HepG2 (cell line): Measurements from ENCODE around the gene BCLAF1. TPM values are rescaled to one million over a fixed set of nuclear protein-coding genes. Genes with fewer than 3 reads are reported as not detected.

Experiments used
- CREB3 ChIP-seq: sonication (generic); formaldehyde crosslinking; IDR thresholded peaks from 2 replicates; pipeline ENCODE4 v1.5.0; 2020; ENCODE audit warnings: missing genetic modification reagents
- IKZF4 ChIP-seq: sonication (generic); formaldehyde crosslinking; IDR thresholded peaks from 2 replicates; pipeline ENCODE4 v1.5.1; 2020; ENCODE audit warnings: borderline replicate concordance, mild to moderate bottlenecking, low read depth, missing genetic modification reagents; ENCODE audit errors: not compliant biosample characterization
- KDM5A ChIP-seq: fragments of 200-600 bp; sonication (generic); IDR thresholded peaks from 2 replicates; pipeline ENCODE4 v1.7.0; 2018; ENCODE audit warnings: antibody characterized with exemption, mild to moderate bottlenecking, low read length, borderline replicate concordance
- KLF15 ChIP-seq: sonication (generic); formaldehyde crosslinking; IDR thresholded peaks from 2 replicates; pipeline ENCODE4 v1.8.1; 2023; ENCODE audit warnings: borderline replicate concordance, mild to moderate bottlenecking, inconsistent platforms, missing genetic modification reagents, mixed read lengths
- MAZ ChIP-seq, 2 experiments: sonication (generic) in 1 of 2; formaldehyde crosslinking in 1 of 2; IDR thresholded peaks; 2 replicates each; pipeline versions ENCODE4 v1.5.0 to v1.6.1; 2012 to 2020; ENCODE audit warnings: low read depth in 2 of 2, mild to moderate bottlenecking in 2 of 2, borderline replicate concordance in 1 of 2, improper control_type of control experiment in 1 of 2, low read length in 1 of 2, missing genetic modification reagents in 1 of 2, moderate library complexity in 1 of 2
- MLXIP ChIP-seq: sonication (generic); formaldehyde crosslinking; IDR thresholded peaks from 2 replicates; pipeline ENCODE4 v1.9.0; 2021; ENCODE audit warnings: missing genetic modification reagents, borderline replicate concordance
- MYC ChIP-seq: sonication (generic); formaldehyde crosslinking; IDR thresholded peaks from 2 replicates; pipeline ENCODE4 v1.9.0; 2021; ENCODE audit warnings: missing genetic modification reagents, borderline replicate concordance
- NRL ChIP-seq: sonication (generic); formaldehyde crosslinking; IDR thresholded peaks from 2 replicates; pipeline ENCODE4 v1.5.0; 2020; ENCODE audit warnings: missing genetic modification reagents, mild to moderate bottlenecking, moderate library complexity, borderline replicate concordance
- PATZ1 ChIP-seq: sonication (generic); formaldehyde crosslinking; IDR thresholded peaks from 2 replicates; pipeline ENCODE4 v1.4.0; 2020; ENCODE audit warnings: missing genetic modification reagents
- SAP130 ChIP-seq: IDR thresholded peaks from 2 replicates; pipeline ENCODE4 v1.6.1; 2016; ENCODE audit warnings: low read depth
- TP53 ChIP-seq: sonication (generic); formaldehyde crosslinking; conservative IDR thresholded peaks from 2 replicates; pipeline ENCODE4 v1.4.0; 2020; ENCODE audit warnings: missing genetic modification reagents
- UBTF ChIP-seq: sonication (generic); formaldehyde crosslinking; IDR thresholded peaks from 2 replicates; pipeline ENCODE4 v1.4.0; 2020; ENCODE audit warnings: mild to moderate bottlenecking, missing genetic modification reagents
- WIZ ChIP-seq: sonication (generic); formaldehyde crosslinking; IDR thresholded peaks from 2 replicates; pipeline ENCODE4 v1.5.1; 2020; ENCODE audit warnings: mild to moderate bottlenecking, missing genetic modification reagents
- ZFYVE20 ChIP-seq: sonication (generic); formaldehyde crosslinking; IDR thresholded peaks from 2 replicates; pipeline ENCODE4 v1.8.0; 2023; ENCODE audit warnings: low read depth, mild to moderate bottlenecking, moderate library complexity, missing genetic modification reagents, borderline replicate concordance
- ZGPAT ChIP-seq: IDR thresholded peaks from 2 replicates; pipeline ENCODE4 v1.6.1; 2016; ENCODE audit warnings: mild to moderate bottlenecking
- ZNF331 ChIP-seq: sonication (generic); formaldehyde crosslinking; IDR thresholded peaks from 2 replicates; pipeline ENCODE4 v1.4.0; 2020; ENCODE audit warnings: missing genetic modification reagents
- ZNF446 ChIP-seq: sonication (generic); formaldehyde crosslinking; IDR thresholded peaks from 2 replicates; pipeline ENCODE4 v1.5.0; 2020; ENCODE audit warnings: mild to moderate bottlenecking, missing genetic modification reagents
- ZNF572 ChIP-seq: sonication (generic); formaldehyde crosslinking; IDR thresholded peaks from 2 replicates; pipeline ENCODE4 v1.5.1; 2020; ENCODE audit warnings: mild to moderate bottlenecking, missing genetic modification reagents
- ZNF652 ChIP-seq: IDR thresholded peaks from 2 replicates; pipeline ENCODE4 v1.6.1; 2016; ENCODE audit warnings: low read depth, borderline replicate concordance
- ZNF7 ChIP-seq: IDR thresholded peaks from 2 replicates; pipeline ENCODE4 v1.6.1; 2016; ENCODE audit warnings: missing biosample characterization, missing genetic modification reagents
- polyA plus RNA-seq, 8 experiments: library from polyadenylated mRNA; depleted of rRNA in 3 of 8; stranded (reverse) in 7 of 8; unstranded in 1 of 8; fragments of >200 nt; fragmentation: Illumina TruSeq in 4 of 8; extraction: Trizol in 4 of 8; gene quantifications; 2 replicates each; pipeline versions ENCODE4 v1.2.1 to v1.2.3, GENCODE V29; 2011 to 2016; ENCODE audit warnings: low read depth in 4 of 8, missing spikeins in 1 of 8, mixed read lengths in 1 of 8; ENCODE audit not compliant: insufficient read depth in 1 of 8
- total RNA-seq, 5 experiments: library from RNA; depleted of rRNA; stranded (reverse); fragments of >200 nt; fragmentation: Illumina TruSeq; extraction: Trizol; gene quantifications; 2 replicates each; pipeline ENCODE4 v1.2.3, GENCODE V29; 2016; ENCODE audit warnings: low read depth in 1 of 5

Gene BCLAF1
- total and polyA plus RNA-seq, 2 of the 13 experiments (the other 11 are each of a cell fraction or from before 2014, with no cell fraction given), result 55.3 to 292 TPM

GRCh38 chr6:136289327-136289578 lies 393 bp downstream of the BCLAF1 start (continued):
- TF ChIP-seq CREB3 (CRISPR knock-in tag) (no peak; the same call in 1 of the 2 replicates), IKZF4 (CRISPR knock-in tag) (peak; percentile 34), PATZ1 (CRISPR knock-in tag) (no peak; the same call in 1 of the 2 replicates), MAZ (IDR thresholded peaks at IDR 0.05; ENCODE audit: borderline replicate concordance, low read depth, low read length) (no peak), MAZ (CRISPR knock-in tag; IDR thresholded peaks at IDR 0.05; ENCODE audit: low read depth) (peak; percentile 73), MYC (CRISPR knock-in tag) (peak; percentile 70), ZNF446 (CRISPR knock-in tag) (no peak), ZNF572 (no peak), MLXIP (CRISPR knock-in tag) (no peak), ZGPAT (no peak), ZNF652 (CRISPR knock-in tag) (0 out of 2 replicates have a peak, but pooled peaks have one; percentile 3), NRL (CRISPR knock-in tag) (no peak), KDM5A (no peak), WIZ (no peak), ZFYVE20 (CRISPR knock-in tag) (no peak), ZNF331 (CRISPR knock-in tag) (no peak; the same call in 1 of the 2 replicates), SAP130 (CRISPR knock-in tag) (no peak), TP53 (CRISPR knock-in tag) (0 out of 2 replicates have a peak, but pooled peaks have one; percentile 44), UBTF (CRISPR knock-in tag) (peak; percentile 24; the same call in 1 of the 2 replicates), KLF15 (no peak), ZNF7 (CRISPR knock-in tag) (no peak)
